Duodenal mucosa (tissue), 2 donors: ENCODE measurements around the gene ZNF396.

Source experiments
- H3K27ac ChIP-seq: one replicate; pipeline ENCODE4 v1.7.0; 2013; ENCODE audit warnings: low read depth, low read length
- H3K27me3 ChIP-seq, 2 donors: one replicate each; pipeline ENCODE4 v1.7.0; 2013; ENCODE audit warnings: low read length in 2 of 2, control low read depth in 1 of 2; ENCODE audit not compliant: insufficient read depth in 2 of 2, control insufficient read depth in 1 of 2
- H3K36me3 ChIP-seq, 2 donors: one replicate each; pipeline ENCODE4 v1.7.0; 2013; ENCODE audit warnings: low read length in 2 of 2, control low read depth in 1 of 2; ENCODE audit not compliant: insufficient read depth in 2 of 2, control insufficient read depth in 1 of 2
- H3K4me1 ChIP-seq, 2 donors: one replicate each; pipeline ENCODE4 v1.7.0; 2013; ENCODE audit warnings: low read length in 2 of 2, control low read depth in 1 of 2; ENCODE audit not compliant: insufficient read depth in 2 of 2, control insufficient read depth in 1 of 2
- H3K4me3 ChIP-seq, 2 donors: one replicate each; pipeline ENCODE4 v1.7.0; 2013; ENCODE audit warnings: low read length in 2 of 2, low read depth in 1 of 2
- H3K9ac ChIP-seq, 2 donors: one replicate each; pipeline ENCODE4 v1.7.0; 2013; ENCODE audit warnings: low read length in 2 of 2, low read depth in 1 of 2
- H3K9me3 ChIP-seq, 2 donors: one replicate each; pipeline ENCODE4 v1.7.0; 2013; ENCODE audit warnings: low read length in 2 of 2, control low read depth in 1 of 2; ENCODE audit not compliant: control insufficient read depth in 1 of 2

Gene ZNF396

GRCh38 chr18:35409911-35410310 lies 32.8 kb upstream of the ZNF396 start:
- H3K27me3 ChIP-seq, result no peaks in the 10 kb centered on the region
- no peak overlapping the region for H3K27ac ChIP-seq
- no peaks in the 10 kb centered on the region for H3K9me3 ChIP-seq
- H3K4me3 ChIP-seq, result no peak overlapping the region
- H3K36me3 ChIP-seq, result no peaks in the 10 kb centered on the region
- H3K4me1 ChIP-seq, result peaks cover 28 to 38% of the 10 kb centered on the region in 2 donors
- H3K9ac ChIP-seq, result no peak overlapping the region

DNA sequence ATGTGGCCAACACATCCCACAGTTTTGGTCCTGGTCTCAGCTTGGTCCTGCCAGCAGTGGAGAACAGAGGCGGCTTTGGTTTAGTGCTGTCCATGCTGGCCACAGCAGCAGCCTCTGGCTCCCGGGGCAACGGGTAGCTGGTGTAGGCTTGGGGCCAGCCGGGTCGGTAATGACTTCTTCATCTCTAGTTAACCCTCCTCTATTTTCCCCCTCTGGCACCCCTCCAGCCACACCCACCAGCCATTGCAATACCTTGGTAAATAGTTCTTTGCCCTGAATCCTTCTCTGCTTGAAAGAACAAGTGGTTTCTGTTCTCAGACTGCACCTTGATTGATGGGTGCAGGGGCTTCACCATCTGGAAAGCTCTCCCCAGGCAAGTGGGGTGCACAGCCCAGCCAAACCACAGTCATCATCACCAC lies 31.7 kb upstream of the ZNF396 start:
- H3K36me3 ChIP-seq, result no peaks in the 10 kb centered on the region
- H3K9me3 ChIP-seq, result no peaks in the 10 kb centered on the region
- H3K4me1 ChIP-seq, result peaks cover 28 to 38% of the 10 kb centered on the region in 2 donors

DNA sequence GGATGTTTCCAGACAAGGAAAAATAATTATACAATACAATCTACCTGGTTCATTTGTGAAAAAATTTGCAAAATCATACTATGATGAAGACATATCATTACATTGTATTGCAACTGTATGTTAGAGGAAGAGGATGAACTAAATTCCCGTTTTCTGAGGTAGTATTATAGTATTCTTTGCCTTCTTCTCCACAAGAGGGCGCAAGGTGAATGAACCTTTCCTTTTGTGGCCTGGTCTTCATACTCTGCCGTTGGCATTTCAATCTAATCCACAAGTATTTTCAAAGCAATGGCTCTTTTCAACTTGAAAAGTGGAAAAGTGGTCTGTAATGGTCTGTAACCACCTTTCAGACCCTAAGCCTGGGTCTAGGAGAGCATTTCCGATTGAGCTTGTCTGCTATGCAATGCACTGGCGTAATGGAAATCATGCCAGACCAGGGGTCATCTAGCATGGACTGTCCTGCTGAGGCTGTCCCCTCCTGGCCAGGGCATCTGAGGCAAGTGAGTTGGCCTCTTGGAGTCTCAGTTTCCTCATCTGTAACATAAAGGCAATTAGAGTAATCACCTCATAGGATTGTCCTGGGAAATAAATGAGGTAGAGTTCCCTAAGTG lies 30.8 kb upstream of the ZNF396 start:
- Histone ChIP-seq H3K27ac (no peak overlapping the region), H3K9me3 (no peaks in the 10 kb centered on the region), H3K36me3 (no peaks in the 10 kb centered on the region), H3K4me1 (peaks cover 28 to 35% of the 10 kb centered on the region in 2 donors), H3K9ac (no peak overlapping the region), H3K4me3 (no peak overlapping the region), H3K27me3 (no peaks in the 10 kb centered on the region)

More for the DNA sequence above, 31.7 kb upstream of the ZNF396 start:
- Histone ChIP-seq H3K27me3 (no peaks in the 10 kb centered on the region), H3K9ac (no peak overlapping the region), H3K4me3 (no peak overlapping the region), H3K27ac (no peak overlapping the region)

DNA sequence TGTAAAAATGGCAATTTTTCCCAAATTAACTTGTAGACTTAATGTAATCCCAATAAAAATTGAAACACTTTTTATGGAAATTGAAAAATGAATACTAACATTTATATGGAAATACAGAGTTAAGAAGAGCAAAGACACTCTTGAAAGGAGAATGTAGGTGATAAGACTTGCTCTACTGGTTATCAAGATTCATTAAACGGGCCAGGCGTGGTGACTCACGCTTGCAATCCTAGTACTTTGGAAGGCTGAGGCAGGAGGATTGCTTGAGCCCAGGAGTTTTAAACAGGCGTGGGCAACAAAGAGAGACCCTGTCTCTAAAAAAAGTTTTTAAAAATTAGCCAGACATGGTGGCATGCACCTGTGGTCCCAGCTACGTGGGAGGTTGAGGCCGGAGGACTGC lies 29.5 kb upstream of the ZNF396 start:
- no peak overlapping the region for H3K4me3 ChIP-seq
- peaks cover 23 to 26% of the 10 kb centered on the region in 2 donors for H3K4me1 ChIP-seq
- no peak overlapping the region for H3K27ac ChIP-seq
- no peaks in the 10 kb centered on the region for H3K9me3 ChIP-seq
- no peaks in the 10 kb centered on the region for H3K27me3 ChIP-seq
- no peaks in the 10 kb centered on the region for H3K36me3 ChIP-seq
- no peak overlapping the region for H3K9ac ChIP-seq

DNA sequence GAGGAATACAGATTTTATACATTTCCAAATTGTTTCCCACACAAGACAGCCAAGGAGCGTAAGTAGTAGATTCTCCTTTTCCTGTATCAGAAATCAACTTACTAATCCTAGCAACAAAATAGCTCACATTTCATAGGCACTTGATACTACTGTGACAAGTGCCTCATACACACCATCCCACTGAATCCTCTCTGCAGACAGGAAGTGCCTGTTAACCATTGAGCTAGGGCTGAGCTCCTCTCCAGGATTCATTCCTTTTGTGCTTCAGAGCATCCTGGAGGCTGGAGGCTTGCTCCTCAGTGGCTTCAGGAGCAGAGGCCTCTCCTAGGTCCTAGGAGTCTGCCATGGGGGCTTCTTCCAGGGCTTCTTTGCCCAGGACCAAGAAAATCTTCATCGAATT lies 20.8 kb upstream of the ZNF396 start:
- Histone ChIP-seq H3K4me1 (no peaks in the 10 kb centered on the region), H3K27me3 (no peaks in the 10 kb centered on the region), H3K9me3 (no peaks in the 10 kb centered on the region), H3K27ac (no peak overlapping the region), H3K4me3 (no peak overlapping the region), H3K9ac (no peak overlapping the region), H3K36me3 (no peaks in the 10 kb centered on the region)

DNA sequence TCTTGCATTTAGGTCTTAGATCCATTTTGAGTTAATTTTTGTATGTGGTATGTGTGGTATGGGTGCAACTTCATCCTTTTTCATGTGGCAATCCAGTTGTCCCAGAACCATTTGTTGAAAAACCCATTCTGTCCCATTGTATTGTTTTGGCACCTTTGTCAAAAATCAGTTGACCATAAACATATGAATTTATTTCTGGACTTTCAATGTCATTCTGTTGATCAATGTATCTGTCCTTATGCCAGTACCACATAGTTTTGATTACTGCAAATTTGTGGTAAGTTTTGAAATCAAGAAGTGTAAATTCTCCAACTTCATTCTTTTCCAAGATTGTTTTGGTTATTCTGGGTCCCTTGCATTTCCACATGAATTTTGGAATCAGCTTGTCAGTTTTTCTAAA lies 16.6 kb upstream of the ZNF396 start:
- H3K4me1 ChIP-seq, result no peaks in the 10 kb centered on the region
- no peaks in the 10 kb centered on the region for H3K36me3 ChIP-seq
- H3K9me3 ChIP-seq, result no peaks in the 10 kb centered on the region
- no peak overlapping the region for H3K4me3 ChIP-seq
- no peak overlapping the region for H3K27ac ChIP-seq
- no peaks in the 10 kb centered on the region for H3K27me3 ChIP-seq
- no peak overlapping the region for H3K9ac ChIP-seq

DNA sequence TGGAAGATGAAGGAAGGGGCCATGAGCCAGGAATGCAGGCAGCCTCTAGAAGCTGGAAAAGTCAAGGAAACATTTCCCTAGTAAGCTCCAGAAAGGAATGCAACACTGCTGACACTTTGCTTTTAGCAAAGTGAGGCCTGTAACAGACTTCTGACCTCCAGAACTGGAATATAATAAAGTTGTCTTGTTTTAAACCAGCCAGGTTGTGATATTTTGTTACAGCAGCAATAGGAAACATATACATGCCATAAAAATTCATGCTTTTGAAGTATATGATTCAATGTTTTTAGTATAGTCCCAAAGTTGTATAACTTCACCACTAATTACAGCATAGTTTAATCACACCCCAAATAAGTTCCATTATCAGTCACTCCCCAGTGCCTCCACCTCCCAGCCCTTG lies 15.2 kb upstream of the ZNF396 start:
- no peaks in the 10 kb centered on the region for H3K36me3 ChIP-seq
- no peak overlapping the region for H3K9ac ChIP-seq
- H3K4me3 ChIP-seq, result no peak overlapping the region
- no peaks in the 10 kb centered on the region for H3K9me3 ChIP-seq
- no peak overlapping the region for H3K27ac ChIP-seq
- H3K27me3 ChIP-seq, result no peaks in the 10 kb centered on the region
- H3K4me1 ChIP-seq, result no peaks in the 10 kb centered on the region

- no peaks in the 10 kb centered on the region for H3K9me3 ChIP-seq
- H3K27ac ChIP-seq, result no peak overlapping the region
- H3K27me3 ChIP-seq, result peaks cover 0 to 2% of the 10 kb centered on the region in 2 donors
- H3K36me3 ChIP-seq, result no peaks in the 10 kb centered on the region
- H3K4me3 ChIP-seq, result no peak overlapping the region
- no peaks in the 10 kb centered on the region for H3K4me1 ChIP-seq
- H3K9ac ChIP-seq, result no peak overlapping the region
Observed at GRCh38 chr18:35390951-35391700, 14.0 kb upstream of the ZNF396 start.

GRCh38 chr18:35389095-35389618 lies 12.0 kb upstream of the ZNF396 start:
- H3K4me1 ChIP-seq, result no peaks in the 10 kb centered on the region
- no peak overlapping the region for H3K4me3 ChIP-seq
- H3K9ac ChIP-seq, result no peak overlapping the region
- no peaks in the 10 kb centered on the region for H3K9me3 ChIP-seq
- H3K27me3 ChIP-seq, result peaks cover 0 to 2% of the 10 kb centered on the region in 2 donors
- H3K27ac ChIP-seq, result no peak overlapping the region
- no peaks in the 10 kb centered on the region for H3K36me3 ChIP-seq

DNA sequence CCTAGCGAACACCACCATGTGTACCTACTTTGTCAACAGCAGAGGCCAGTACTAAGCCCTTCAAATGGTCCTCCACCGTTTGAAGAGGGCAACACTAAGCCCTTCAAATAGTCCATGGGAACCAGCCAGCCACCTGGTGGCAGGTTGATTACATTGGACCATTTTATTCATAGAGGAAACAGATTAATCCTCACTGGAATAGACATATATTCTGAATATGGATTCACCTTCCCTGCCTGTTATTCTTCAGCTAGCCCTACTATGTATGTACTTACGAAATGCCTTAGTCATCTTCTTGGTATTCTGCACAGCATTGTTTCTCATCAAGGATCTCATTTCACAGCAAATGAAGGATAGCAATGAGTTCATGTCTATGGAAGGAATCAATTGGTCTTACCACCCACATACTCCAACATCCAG lies 10.0 kb upstream of the ZNF396 start:
- H3K9me3 ChIP-seq, result no peaks in the 10 kb centered on the region
- peaks cover 0 to 2% of the 10 kb centered on the region in 2 donors for H3K27me3 ChIP-seq
- no peak overlapping the region for H3K27ac ChIP-seq
- no peaks in the 10 kb centered on the region for H3K4me1 ChIP-seq
- no peak overlapping the region for H3K9ac ChIP-seq
- H3K36me3 ChIP-seq, result no peaks in the 10 kb centered on the region
- no peak overlapping the region for H3K4me3 ChIP-seq
